Measurements from ENCODE around the gene CFAP20DC. TPM values are rescaled to one million over a fixed set of nuclear protein-coding genes. Genes with fewer than 3 reads are reported as not detected.

Gene CFAP20DC
- total and polyA plus RNA-seq, 2 of the 13 experiments (the other 11 are each of a cell fraction or from before 2014, with no cell fraction given), result not detected

GRCh38 chr3:58749948-58750347 lies 299.9 kb downstream of the CFAP20DC start:
- Histone ChIP-seq H3K79me2 (ENCODE audit: insufficient read depth, low read length) (no peaks in the 10 kb centered on the region), H3K9me3 (ENCODE audit: low read length) (no peaks in the 10 kb centered on the region), H3K4me1 (ENCODE audit: insufficient read depth, low read length) (no peaks in the 10 kb centered on the region), H4K20me1 (ENCODE audit: insufficient read depth, low read length) (no peaks in the 10 kb centered on the region), H3K9ac (ENCODE audit: insufficient read depth, low read depth, low read length) (no peak overlapping the region), H3K36me3 (replicated peaks in 1 of 2; ENCODE audit: control insufficient read depth in 1 of 2, insufficient read depth in 2 of 2, low read length in 2 of 2) (no peaks in the 10 kb centered on the region), H2AFZ (ENCODE audit: low read length) (no peak overlapping the region), H3K4me2 (ENCODE audit: low read depth, low read length) (no peak overlapping the region), H3K27ac (ENCODE audit: extremely low read length, insufficient read depth, low read length) (no peak overlapping the region), H3K4me3 (replicated peaks in 1 of 3; ENCODE audit: insufficient read depth in 1 of 3, low read depth in 2 of 3, low read length in 3 of 3) (no peak overlapping the region), H3K27me3 (ENCODE audit: control insufficient read depth in 1 of 2, insufficient read depth in 2 of 2, low read length in 2 of 2) (no peaks in the 10 kb centered on the region; a peak in 2 of 5 replicates)
- ATAC-seq (no peak), FAIRE-seq (no peak), DNase-seq (ENCODE audit: low spot score) (no peak)
- no TSS peak for BruUV-seq (replicated peaks)
- in situ Hi-C loops (cut with HindIII; ENCODE audit: extremely low pct_ligation_motif_present, low pct_unique_long_range_greater_than_20kb) (no loop called here), intact Hi-C loops (cut with micrococcal nuclease; ENCODE audit: unreplicated experiment) (no loop called here)
- ChIA-PET CTCF (ENCODE audit: low intra/inter-chr PET ratio, low total read pairs) (no interaction called here), POLR2A (no interaction called here)
- WGBS (ENCODE audit: low lambda C conversion rate), result 0% methylated on average over 3 of the region's 3 CpGs
- TF ChIP-seq GPN1 (CRISPR knock-in tag; IDR thresholded peaks at IDR 0.05; ENCODE audit: borderline replicate concordance) (no peak), SSRP1 (CRISPR knock-in tag; IDR thresholded peaks at IDR 0.05) (no peak), ZBTB2 (CRISPR knock-in tag; IDR thresholded peaks at IDR 0.05; ENCODE audit: low read depth) (no peak), ZNF138 (CRISPR knock-in tag; IDR thresholded peaks at IDR 0.05; ENCODE audit: low read depth) (no peak), ZGPAT (CRISPR knock-in tag; IDR thresholded peaks at IDR 0.05) (no peak), TEAD2 (CRISPR knock-in tag; IDR thresholded peaks at IDR 0.05) (no peak), EHMT2 (IDR thresholded peaks at IDR 0.05; ENCODE audit: borderline replicate concordance, low read depth, low read length) (no peak), REPIN1 (CRISPR knock-in tag; IDR thresholded peaks at IDR 0.05; ENCODE audit: borderline replicate concordance, low read depth) (no peak), CENPX (CRISPR knock-in tag; IDR thresholded peaks at IDR 0.05) (no peak), SNAPC4 (CRISPR knock-in tag; IDR thresholded peaks at IDR 0.05) (no peak), JARID2 (CRISPR knock-in tag; IDR thresholded peaks at IDR 0.05; ENCODE audit: insufficient replicate concordance) (no peak), FOXA3 (CRISPR knock-in tag; IDR thresholded peaks at IDR 0.05) (no peak), ZNF296 (CRISPR knock-in tag; conservative IDR thresholded peaks at IDR 0.05) (no peak)
- TF ChIP-seq, protein P1, sequence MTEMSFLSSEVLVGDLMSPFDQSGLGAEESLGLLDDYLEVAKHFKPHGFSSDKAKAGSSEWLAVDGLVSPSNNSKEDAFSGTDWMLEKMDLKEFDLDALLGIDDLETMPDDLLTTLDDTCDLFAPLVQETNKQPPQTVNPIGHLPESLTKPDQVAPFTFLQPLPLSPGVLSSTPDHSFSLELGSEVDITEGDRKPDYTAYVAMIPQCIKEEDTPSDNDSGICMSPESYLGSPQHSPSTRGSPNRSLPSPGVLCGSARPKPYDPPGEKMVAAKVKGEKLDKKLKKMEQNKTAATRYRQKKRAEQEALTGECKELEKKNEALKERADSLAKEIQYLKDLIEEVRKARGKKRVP (CRISPR knock-in tag; IDR thresholded peaks at IDR 0.05), result no peak

Measured in HepG2 (cell line).